Left ventricle myocardium inferior (tissue), 1 donor: ENCODE data around the gene PALLD. TPM values are rescaled to one million over a fixed set of nuclear protein-coding genes. Genes with fewer than 3 reads are reported as not detected.

Source experiments
- DNase-seq: peaks from one replicate; pipeline ENCODE4 v3.0.0-alpha.2; 2020
- H3K27ac ChIP-seq: fragments of 200-600 bp; replicated peaks from 2 replicates; pipeline ENCODE4 v1.8.0; 2021
- H3K27me3 ChIP-seq: fragments of 200-600 bp; 2 replicates; pipeline ENCODE4 v1.8.0; 2021; ENCODE audit warnings: low read depth
- H3K36me3 ChIP-seq: fragments of 200-600 bp; 2 replicates; pipeline ENCODE4 v1.8.0; 2021
- H3K4me1 ChIP-seq: fragments of 200-600 bp; 2 replicates; pipeline ENCODE4 v1.8.0; 2021
- H3K4me3 ChIP-seq: fragments of 200-600 bp; 2 replicates; pipeline ENCODE4 v1.8.0; 2021; ENCODE audit warnings: mild to moderate bottlenecking, moderate library complexity
- H3K9me3 ChIP-seq: fragments of 200-600 bp; replicated peaks from 2 replicates; pipeline ENCODE4 v1.8.0; 2021
- intact Hi-C: fragments of 100-400 bp; cut with micrococcal nuclease; formaldehyde crosslinking; loops from one replicate; pipeline ENCODE4 v1.11.0; 2022
- total RNA-seq: library from RNA; stranded (reverse); fragmentation: NEBNext Ultra II Directional; extraction: Animal tissue kit (Norgen Biotek cat#: 25700); gene quantifications from one replicate; pipeline ENCODE4 v1.2.1, GENCODE V29; 2021
- TF ChIP-seq, protein P1 (sequence below): fragments of 200-600 bp; IDR thresholded peaks from 2 replicates; pipeline ENCODE4 v1.8.0; 2021; ENCODE audit warnings: antibody characterized with exemption, mild to moderate bottlenecking, borderline replicate concordance
- donor health status: DM: no; HTN: yes; CAD: no; lungs with severe emphysema.

PALLD gene
- total RNA-seq, 1 donor from 2014 or later = 871 TPM

DNA sequence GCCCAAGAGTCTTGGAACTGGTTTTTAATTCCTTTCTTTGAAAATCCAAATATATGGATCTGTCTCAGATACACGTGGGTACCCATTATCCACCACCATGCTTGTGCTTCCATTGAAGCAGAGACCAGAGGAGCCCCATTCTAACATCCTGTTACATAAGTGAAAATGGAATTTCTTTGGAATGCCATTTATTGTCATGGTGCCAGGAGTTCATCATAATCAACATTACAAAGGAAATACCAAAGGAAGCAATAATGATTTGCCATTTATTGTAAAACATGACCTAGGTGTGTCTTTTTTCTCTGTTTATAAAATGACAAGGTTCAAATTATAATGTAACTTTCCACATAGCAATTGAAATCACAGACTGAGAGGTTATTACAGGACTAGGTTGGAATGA lies 61.7 kb downstream of the PALLD start:
- DNase-seq = no peak

DNA sequence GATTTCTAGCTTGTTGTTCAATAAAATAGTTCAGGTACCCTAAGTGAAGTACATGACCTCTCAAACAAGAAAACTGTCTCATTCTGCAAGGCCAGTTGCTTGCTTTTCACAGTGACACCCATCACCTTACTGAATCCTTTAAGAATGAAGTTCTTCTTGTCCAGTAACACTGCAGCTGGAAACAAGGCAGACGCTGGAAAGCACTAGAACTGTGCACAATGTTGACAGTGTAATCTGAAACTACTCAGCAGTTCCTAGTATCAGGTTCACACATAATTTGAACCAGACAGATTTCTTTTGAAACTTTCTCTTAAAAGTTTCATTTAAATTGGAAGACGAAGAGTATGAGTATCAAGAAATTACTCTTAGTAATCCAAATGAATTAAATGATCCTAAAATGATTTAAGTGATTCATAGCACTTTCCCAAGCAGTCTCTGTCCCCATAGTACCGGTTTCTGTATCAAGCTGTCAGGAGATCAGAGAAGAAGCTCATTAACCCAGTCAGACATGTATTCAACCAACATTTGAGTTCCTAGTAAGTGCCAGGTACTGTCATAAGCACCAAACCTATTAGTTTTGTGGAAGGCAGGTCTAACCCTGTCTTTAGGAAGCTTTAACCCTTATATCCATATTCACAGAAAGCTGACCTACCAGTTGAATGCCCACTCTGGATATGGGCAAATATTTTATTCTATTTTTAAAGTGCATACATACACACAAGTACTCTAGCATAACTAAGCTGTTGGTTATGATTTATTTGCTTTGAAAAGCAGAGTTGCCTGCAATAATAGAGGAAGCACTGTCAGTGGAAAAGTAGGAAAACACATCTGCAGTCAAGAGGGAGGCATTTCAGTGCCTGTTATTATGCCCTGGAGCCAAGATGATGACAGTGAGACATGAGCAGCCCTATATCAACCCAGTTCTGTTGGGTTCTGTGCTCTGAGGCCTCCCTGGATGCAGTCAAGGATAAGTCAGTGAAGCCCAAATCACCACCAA lies 63.6 kb downstream of the PALLD start:
- Histone ChIP-seq H3K9me3 (no peaks in the 10 kb centered on the region), H3K27ac (peak overlapping the region; percentile 45), H3K36me3 (no peaks in the 10 kb centered on the region), H3K4me1 (peaks cover 87% of the 10 kb centered on the region), H3K4me3 (no peak overlapping the region), H3K27me3 (no peaks in the 10 kb centered on the region)
- intact Hi-C loops = no loop called here
- no peak for DNase-seq
- TF ChIP-seq, protein P1, sequence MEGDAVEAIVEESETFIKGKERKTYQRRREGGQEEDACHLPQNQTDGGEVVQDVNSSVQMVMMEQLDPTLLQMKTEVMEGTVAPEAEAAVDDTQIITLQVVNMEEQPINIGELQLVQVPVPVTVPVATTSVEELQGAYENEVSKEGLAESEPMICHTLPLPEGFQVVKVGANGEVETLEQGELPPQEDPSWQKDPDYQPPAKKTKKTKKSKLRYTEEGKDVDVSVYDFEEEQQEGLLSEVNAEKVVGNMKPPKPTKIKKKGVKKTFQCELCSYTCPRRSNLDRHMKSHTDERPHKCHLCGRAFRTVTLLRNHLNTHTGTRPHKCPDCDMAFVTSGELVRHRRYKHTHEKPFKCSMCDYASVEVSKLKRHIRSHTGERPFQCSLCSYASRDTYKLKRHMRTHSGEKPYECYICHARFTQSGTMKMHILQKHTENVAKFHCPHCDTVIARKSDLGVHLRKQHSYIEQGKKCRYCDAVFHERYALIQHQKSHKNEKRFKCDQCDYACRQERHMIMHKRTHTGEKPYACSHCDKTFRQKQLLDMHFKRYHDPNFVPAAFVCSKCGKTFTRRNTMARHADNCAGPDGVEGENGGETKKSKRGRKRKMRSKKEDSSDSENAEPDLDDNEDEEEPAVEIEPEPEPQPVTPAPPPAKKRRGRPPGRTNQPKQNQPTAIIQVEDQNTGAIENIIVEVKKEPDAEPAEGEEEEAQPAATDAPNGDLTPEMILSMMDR = no peak

More for the DNA sequence above, 61.7 kb downstream of the PALLD start:
- Histone ChIP-seq H3K9me3 (no peaks in the 10 kb centered on the region), H3K36me3 (no peaks in the 10 kb centered on the region), H3K27me3 (no peaks in the 10 kb centered on the region), H3K4me3 (no peak overlapping the region), H3K4me1 (peaks cover 85% of the 10 kb centered on the region), H3K27ac (peak overlapping the region; percentile 45)
- TF ChIP-seq, protein P1 = no peak
- intact Hi-C loops = no loop called here

DNA sequence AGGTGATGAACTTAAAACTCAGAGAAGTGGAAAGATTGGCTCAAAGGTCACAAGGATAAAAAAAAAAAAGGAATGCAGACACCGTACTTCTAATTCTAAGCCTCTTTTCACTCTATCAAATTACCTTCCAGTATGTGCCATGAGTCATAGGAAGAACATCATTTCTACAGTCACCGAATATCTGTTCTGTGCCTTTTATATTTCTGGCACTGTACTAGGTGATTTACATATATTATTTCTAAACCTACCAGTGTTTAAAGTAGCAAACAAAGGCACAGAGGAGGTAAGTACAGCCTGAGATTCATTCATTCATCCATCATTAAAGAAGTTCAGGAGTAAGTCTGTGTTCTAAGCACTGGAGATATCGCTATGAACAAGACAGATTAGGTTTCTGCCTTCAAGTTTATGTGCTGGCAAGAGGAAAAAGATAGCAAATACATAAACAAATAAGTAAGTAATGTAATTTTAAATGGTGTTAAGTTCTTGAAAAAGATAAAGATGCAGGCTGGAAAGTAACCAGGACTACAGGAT lies 65.3 kb downstream of the PALLD start:
- intact Hi-C loops = no loop called here
- H3K4me3 ChIP-seq = no peak overlapping the region
- no peaks in the 10 kb centered on the region for H3K36me3 ChIP-seq
- TF ChIP-seq, protein P1 = no peak
- peak overlapping the region; percentile 34 for H3K27ac ChIP-seq
- H3K27me3 ChIP-seq = no peaks in the 10 kb centered on the region
- no peak for DNase-seq
- H3K4me1 ChIP-seq = peaks cover 81% of the 10 kb centered on the region
- no peaks in the 10 kb centered on the region for H3K9me3 ChIP-seq

DNA sequence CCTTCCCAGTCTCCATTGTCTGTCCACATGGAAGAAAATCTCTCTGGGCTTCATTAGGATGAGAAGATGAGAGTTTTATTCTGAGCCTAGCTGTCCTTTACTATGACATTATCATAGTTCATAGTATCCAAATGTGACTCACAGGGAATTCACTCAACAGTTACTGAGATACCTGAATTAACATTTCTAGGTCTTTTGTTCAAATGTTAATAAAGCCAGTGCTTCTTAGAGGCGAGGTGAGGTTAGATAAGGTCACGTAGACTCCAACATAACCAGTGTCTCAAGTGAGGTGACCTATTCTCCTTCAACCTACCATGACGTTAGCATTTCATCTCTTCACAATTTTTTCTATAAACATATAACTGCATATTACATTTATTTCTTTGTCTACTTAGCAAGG lies 67.2 kb downstream of the PALLD start:
- H3K27me3 ChIP-seq = no peaks in the 10 kb centered on the region
- DNase-seq = no peak
- peaks cover 71% of the 10 kb centered on the region for H3K4me1 ChIP-seq
- TF ChIP-seq, protein P1 = no peak
- H3K36me3 ChIP-seq = no peaks in the 10 kb centered on the region
- H3K9me3 ChIP-seq = no peaks in the 10 kb centered on the region
- H3K27ac ChIP-seq = peak overlapping the region; percentile 34
- no peak overlapping the region for H3K4me3 ChIP-seq
- intact Hi-C loops = no loop called here

DNA sequence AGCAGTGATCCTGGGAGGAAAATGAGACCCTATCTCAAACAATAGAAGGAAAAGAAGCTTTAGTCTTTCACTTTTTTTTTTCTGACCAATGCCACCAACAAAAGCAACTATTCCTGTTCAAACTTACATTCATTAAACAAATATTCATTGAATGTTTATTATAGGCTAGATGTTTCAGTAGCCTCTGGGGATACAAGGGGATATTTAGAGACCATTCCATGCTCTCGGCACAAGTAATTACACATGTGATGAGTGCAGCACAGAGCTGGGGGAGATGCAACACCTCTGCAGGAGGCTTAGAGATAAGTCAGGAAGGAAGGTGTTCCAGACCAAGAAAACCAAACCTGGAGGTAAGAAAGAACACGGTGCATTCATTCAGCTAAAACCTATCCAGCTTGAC lies 68.3 kb downstream of the PALLD start:
- Histone ChIP-seq H3K4me3 (no peak overlapping the region), H3K27ac (peak overlapping the region; percentile 18), H3K9me3 (no peaks in the 10 kb centered on the region), H3K36me3 (no peaks in the 10 kb centered on the region), H3K27me3 (no peaks in the 10 kb centered on the region), H3K4me1 (peaks cover 71% of the 10 kb centered on the region)
- intact Hi-C loops = no loop called here
- TF ChIP-seq, protein P1 = no peak
- no peak for DNase-seq
